Osteoblast (primary cell): ENCODE data around the gene RNF150. TPM values are rescaled to one million over a fixed set of nuclear protein-coding genes. Genes with fewer than 3 reads are reported as not detected.

Experiments used
- DNase-seq: peaks from one replicate; pipeline ENCODE4 v3.0.0; 2011; ENCODE audit warnings: low spot score, mixed read lengths; ENCODE audit not compliant: insufficient read length; ENCODE audit errors: missing footprints
- H2AFZ ChIP-seq: 2 replicates; pipeline ENCODE4 v1.6.0; 2011; ENCODE audit warnings: mild to moderate bottlenecking, low read length
- H3K27ac ChIP-seq: 2 replicates; pipeline ENCODE4 v1.5.1; 2011; ENCODE audit warnings: mild to moderate bottlenecking, low read depth, low read length, moderate library complexity
- H3K27me3 ChIP-seq: 2 replicates; pipeline ENCODE4 v1.6.0; 2012; ENCODE audit warnings: mild to moderate bottlenecking, control low read depth, inconsistent platforms, low read length, moderate library complexity; ENCODE audit not compliant: insufficient read depth
- H3K36me3 ChIP-seq: 2 replicates; pipeline ENCODE4 v1.5.1; 2011; ENCODE audit warnings: mild to moderate bottlenecking, low read length, control low read depth, moderate library complexity; ENCODE audit not compliant: insufficient read depth
- H3K4me1 ChIP-seq: 2 replicates; pipeline ENCODE4 v1.5.1; 2011; ENCODE audit warnings: mild to moderate bottlenecking, low read length, control low read depth, moderate library complexity; ENCODE audit not compliant: insufficient read depth
- H3K4me2 ChIP-seq: 2 replicates; pipeline ENCODE4 v1.6.0; 2011; ENCODE audit warnings: mild to moderate bottlenecking, low read length; ENCODE audit not compliant: insufficient read depth
- H3K4me3 ChIP-seq: fragments of 200-600 bp; sonication (generic); 3 replicates; pipeline ENCODE4 v1.5.1; 2012; ENCODE audit warnings: mild to moderate bottlenecking, low read length, inconsistent platforms; ENCODE audit not compliant: insufficient read depth
- H3K79me2 ChIP-seq: 2 replicates; pipeline ENCODE4 v1.6.0; 2012; ENCODE audit warnings: mild to moderate bottlenecking, low read length, control low read depth, inconsistent platforms; ENCODE audit not compliant: insufficient read depth
- H3K9me3 ChIP-seq: 2 replicates; pipeline ENCODE4 v1.5.1; 2011; ENCODE audit warnings: low read depth, low read length, control low read depth
- H4K20me1 ChIP-seq: 2 replicates; pipeline ENCODE4 v1.6.0; 2012; ENCODE audit warnings: mild to moderate bottlenecking, low read length, control low read depth; ENCODE audit not compliant: insufficient read depth
- total RNA-seq: library from RNA; depleted of rRNA; stranded (reverse); fragments of >200 nt; gene quantifications from 2 replicates; pipeline ENCODE4 v1.2.3, GENCODE V29; 2012
- TF ChIP-seq, protein P1 (sequence below): IDR thresholded peaks from 2 replicates; pipeline ENCODE4 v1.5.1; 2011; ENCODE audit warnings: mild to moderate bottlenecking, low read depth, low read length, moderate library complexity; ENCODE audit errors: extremely low read depth

Gene RNF150
- total RNA-seq, 1 donor, result 13.4 TPM

DNA sequence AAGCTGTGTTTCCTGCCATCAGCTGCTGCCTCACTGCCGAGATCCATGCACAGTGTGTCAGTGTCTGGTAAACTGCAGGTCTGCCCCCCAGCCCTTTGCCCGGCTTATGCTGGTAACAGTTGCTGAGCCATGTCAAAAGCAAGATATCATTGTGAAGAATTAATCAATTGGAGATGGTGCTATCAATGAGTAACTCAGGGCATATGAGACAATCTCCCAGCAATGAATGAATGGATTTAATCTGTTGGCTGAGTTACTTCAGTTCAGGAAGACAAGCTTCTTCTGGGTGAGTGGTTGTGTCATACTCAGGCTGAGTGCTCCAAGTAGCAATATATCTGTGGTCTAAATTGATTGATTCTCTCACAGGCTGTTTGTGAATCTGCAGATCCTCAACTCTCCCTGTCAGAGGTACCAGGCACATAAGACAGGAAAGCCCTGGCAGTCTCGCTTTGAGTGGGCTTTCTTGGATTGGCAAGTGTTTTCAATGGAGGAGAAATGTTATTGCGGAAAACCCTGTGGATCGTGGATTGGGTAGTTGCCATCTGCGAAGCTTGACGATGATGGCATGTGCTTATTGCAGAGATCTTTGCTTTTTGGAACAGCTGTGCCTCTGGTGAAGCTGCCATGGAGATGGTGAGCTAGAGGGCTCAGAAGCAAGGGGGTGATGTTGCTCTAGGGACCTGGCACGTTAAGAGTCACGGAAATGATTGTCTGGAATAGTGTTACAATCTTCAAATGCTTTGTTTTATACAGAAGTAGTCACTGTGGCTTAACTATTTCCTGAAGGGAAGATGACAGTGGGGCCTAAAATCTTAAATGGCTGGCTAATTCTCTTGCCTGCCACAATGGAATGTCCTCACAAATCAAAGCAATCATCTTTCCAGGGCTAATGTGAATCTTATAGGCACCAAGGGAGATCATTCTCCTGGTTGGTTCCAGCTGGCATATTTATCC is 229.5 kb downstream of the RNF150 start:
- Histone ChIP-seq H3K4me2 (no peak overlapping the region), H3K9me3 (no peaks in the 10 kb centered on the region), H4K20me1 (no peaks in the 10 kb centered on the region), H3K4me3 (no peak overlapping the region), H2AFZ (no peak overlapping the region), H3K27ac (no peak overlapping the region), H3K79me2 (no peaks in the 10 kb centered on the region), H3K4me1 (no peaks in the 10 kb centered on the region), H3K27me3 (no peaks in the 10 kb centered on the region), H3K36me3 (no peaks in the 10 kb centered on the region)
- DNase-seq, result no peak
- TF ChIP-seq, protein P1, sequence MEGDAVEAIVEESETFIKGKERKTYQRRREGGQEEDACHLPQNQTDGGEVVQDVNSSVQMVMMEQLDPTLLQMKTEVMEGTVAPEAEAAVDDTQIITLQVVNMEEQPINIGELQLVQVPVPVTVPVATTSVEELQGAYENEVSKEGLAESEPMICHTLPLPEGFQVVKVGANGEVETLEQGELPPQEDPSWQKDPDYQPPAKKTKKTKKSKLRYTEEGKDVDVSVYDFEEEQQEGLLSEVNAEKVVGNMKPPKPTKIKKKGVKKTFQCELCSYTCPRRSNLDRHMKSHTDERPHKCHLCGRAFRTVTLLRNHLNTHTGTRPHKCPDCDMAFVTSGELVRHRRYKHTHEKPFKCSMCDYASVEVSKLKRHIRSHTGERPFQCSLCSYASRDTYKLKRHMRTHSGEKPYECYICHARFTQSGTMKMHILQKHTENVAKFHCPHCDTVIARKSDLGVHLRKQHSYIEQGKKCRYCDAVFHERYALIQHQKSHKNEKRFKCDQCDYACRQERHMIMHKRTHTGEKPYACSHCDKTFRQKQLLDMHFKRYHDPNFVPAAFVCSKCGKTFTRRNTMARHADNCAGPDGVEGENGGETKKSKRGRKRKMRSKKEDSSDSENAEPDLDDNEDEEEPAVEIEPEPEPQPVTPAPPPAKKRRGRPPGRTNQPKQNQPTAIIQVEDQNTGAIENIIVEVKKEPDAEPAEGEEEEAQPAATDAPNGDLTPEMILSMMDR, result no peak

DNA sequence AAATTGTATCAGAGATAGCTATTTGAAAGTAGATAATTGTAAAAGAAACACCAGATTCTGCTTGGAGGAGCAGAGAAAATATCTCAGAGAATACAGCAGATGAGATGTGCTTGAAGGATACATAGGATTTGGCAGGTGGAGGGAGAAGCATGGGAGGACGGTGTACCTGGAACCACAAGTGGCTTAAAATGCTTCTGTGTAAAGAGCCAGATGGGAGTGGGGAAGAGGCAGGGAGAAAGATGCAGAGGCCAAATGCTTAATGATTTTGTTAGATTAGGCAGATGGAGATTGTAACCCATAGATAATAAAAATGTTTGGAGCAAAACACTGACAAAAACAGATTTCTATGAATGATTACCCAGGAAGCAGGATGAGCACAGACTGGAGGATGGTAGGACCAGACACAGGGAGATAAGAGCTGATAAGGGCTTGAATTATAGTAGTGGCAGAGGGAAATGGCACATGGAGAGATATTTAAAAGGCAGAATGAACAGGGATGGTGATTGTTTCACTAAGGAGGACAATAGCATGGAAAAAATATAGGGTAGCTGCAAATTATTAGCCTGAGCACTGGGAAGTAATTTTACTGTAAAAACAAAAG is 231.4 kb downstream of the RNF150 start:
- TF ChIP-seq, protein P1, result no peak

DNA sequence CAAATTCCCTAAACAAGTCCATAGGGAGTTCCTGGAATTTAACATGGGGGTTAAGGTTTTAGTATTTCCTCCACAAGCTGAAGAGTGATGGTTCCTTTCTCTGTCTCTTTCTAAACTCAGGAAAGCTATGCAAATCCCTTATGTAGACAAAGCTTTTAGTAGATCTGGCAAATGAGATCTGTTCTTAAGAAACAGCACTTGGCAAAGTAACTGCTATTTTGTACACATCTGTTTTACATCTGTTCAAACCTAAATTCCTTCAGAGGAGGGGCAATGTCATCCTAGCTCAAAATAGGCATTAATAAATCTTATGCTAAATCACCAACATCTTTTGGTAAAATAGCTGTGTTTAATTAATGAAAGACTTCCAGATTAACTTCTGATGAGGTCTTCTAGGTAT is 239.3 kb downstream of the RNF150 start:
- no peaks in the 10 kb centered on the region for H3K36me3 ChIP-seq
- no peak overlapping the region for H3K4me3 ChIP-seq
- TF ChIP-seq, protein P1, result no peak
- no peak overlapping the region for H2AFZ ChIP-seq
- H3K27me3 ChIP-seq, result no peaks in the 10 kb centered on the region
- H3K9me3 ChIP-seq, result no peaks in the 10 kb centered on the region
- no peak overlapping the region for H3K27ac ChIP-seq
- H3K4me2 ChIP-seq, result no peak overlapping the region
- DNase-seq, result peak; percentile 34
- no peaks in the 10 kb centered on the region for H3K4me1 ChIP-seq
- no peaks in the 10 kb centered on the region for H3K79me2 ChIP-seq
- H4K20me1 ChIP-seq, result no peaks in the 10 kb centered on the region

More for the DNA sequence above, 231.4 kb downstream of the RNF150 start:
- no peak overlapping the region for H2AFZ ChIP-seq
- H3K4me3 ChIP-seq, result no peak overlapping the region
- H3K4me1 ChIP-seq, result no peaks in the 10 kb centered on the region
- no peak overlapping the region for H3K4me2 ChIP-seq
- no peaks in the 10 kb centered on the region for H3K27me3 ChIP-seq
- no peak overlapping the region for H3K27ac ChIP-seq
- no peaks in the 10 kb centered on the region for H4K20me1 ChIP-seq
- DNase-seq, result no peak
- no peaks in the 10 kb centered on the region for H3K9me3 ChIP-seq
- no peaks in the 10 kb centered on the region for H3K36me3 ChIP-seq
- no peaks in the 10 kb centered on the region for H3K79me2 ChIP-seq

GRCh38 chr4:140888054-140888453 is 245.2 kb downstream of the RNF150 start:
- H3K36me3 ChIP-seq, result no peaks in the 10 kb centered on the region
- no peaks in the 10 kb centered on the region for H4K20me1 ChIP-seq
- no peaks in the 10 kb centered on the region for H3K9me3 ChIP-seq
- H3K79me2 ChIP-seq, result no peaks in the 10 kb centered on the region
- no peak overlapping the region for H2AFZ ChIP-seq
- H3K4me2 ChIP-seq, result no peak overlapping the region
- H3K27ac ChIP-seq, result no peak overlapping the region
- TF ChIP-seq, protein P1, result no peak
- no peak overlapping the region for H3K4me3 ChIP-seq
- no peaks in the 10 kb centered on the region for H3K27me3 ChIP-seq
- H3K4me1 ChIP-seq, result peaks cover 5% of the 10 kb centered on the region
- DNase-seq, result no peak
